HepG2 (cell line): ENCODE data around the gene ZNF181. TPM values are rescaled to one million over a fixed set of nuclear protein-coding genes. Genes with fewer than 3 reads are reported as not detected.

ENCODE experiments used
- ATF4 ChIP-seq, 2 experiments: fragments of 450-650 bp in 1 of 2; sonication (generic) in 1 of 2; formaldehyde crosslinking; IDR thresholded peaks; 2 replicates each; pipeline versions ENCODE4 v1.5.0 to v1.8.0; 2020 to 2022; ENCODE audit warnings: mild to moderate bottlenecking in 1 of 2, missing genetic modification reagents in 1 of 2
- EHMT2 ChIP-seq: fragments of 200-600 bp; sonication (generic); IDR thresholded peaks from 2 replicates; pipeline ENCODE4 v1.7.0; 2017; ENCODE audit warnings: antibody characterized with exemption, low read depth, low read length, borderline replicate concordance
- MNT ChIP-seq: fragments of 450-650 bp; IDR thresholded peaks from 2 replicates; pipeline ENCODE4 v1.6.1; 2016
- NR0B2 ChIP-seq: sonication (generic); formaldehyde crosslinking; IDR thresholded peaks from 2 replicates; pipeline ENCODE4 v1.4.0; 2020; ENCODE audit warnings: mild to moderate bottlenecking, missing genetic modification reagents
- PHF21A ChIP-seq: sonication (generic); formaldehyde crosslinking; IDR thresholded peaks from 2 replicates; pipeline ENCODE4 v1.5.0; 2020; ENCODE audit warnings: mild to moderate bottlenecking, missing genetic modification reagents
- RXRA ChIP-seq: sonication (generic); formaldehyde crosslinking; IDR thresholded peaks from 2 replicates; pipeline ENCODE4 v1.5.1; 2020; ENCODE audit warnings: missing genetic modification reagents
- SRF ChIP-seq: IDR thresholded peaks from 2 replicates; pipeline ENCODE4 v1.6.1; 2011; ENCODE audit warnings: mild to moderate bottlenecking, low read depth, low read length, moderate library complexity
- SRSF1 ChIP-seq: fragments of 200-400 bp; formaldehyde crosslinking; optimal IDR thresholded peaks from 2 replicates; pipeline ENCODE3; 2017; ENCODE audit warnings: mild to moderate bottlenecking, low read depth, low read length, moderate library complexity
- ZBTB4 ChIP-seq: sonication (generic); formaldehyde crosslinking; IDR thresholded peaks from 2 replicates; pipeline ENCODE4 v1.4.0; 2020; ENCODE audit warnings: missing genetic modification reagents, mild to moderate bottlenecking, borderline replicate concordance
- ZBTB44 ChIP-seq: sonication (generic); formaldehyde crosslinking; IDR thresholded peaks from 2 replicates; pipeline ENCODE4 v1.4.0; 2020; ENCODE audit warnings: missing genetic modification reagents
- ZBTB8A ChIP-seq: sonication (generic); formaldehyde crosslinking; IDR thresholded peaks from 2 replicates; pipeline ENCODE4 v1.4.0; 2020; ENCODE audit warnings: mild to moderate bottlenecking, low read depth, missing genetic modification reagents, borderline replicate concordance
- ZNF382 ChIP-seq: sonication (generic); formaldehyde crosslinking; IDR thresholded peaks from 2 replicates; pipeline ENCODE4 v1.5.0; 2020; ENCODE audit warnings: missing genetic modification reagents, mild to moderate bottlenecking, borderline replicate concordance
- ZNF383 ChIP-seq: sonication (generic); formaldehyde crosslinking; IDR thresholded peaks from 2 replicates; pipeline ENCODE4 v1.4.0; 2020; ENCODE audit warnings: missing genetic modification reagents, mild to moderate bottlenecking, borderline replicate concordance
- ZNF564 ChIP-seq: sonication (generic); formaldehyde crosslinking; IDR thresholded peaks from 2 replicates; pipeline ENCODE4 v1.8.1; 2023; ENCODE audit warnings: mild to moderate bottlenecking, missing genetic modification reagents
- ZNF605 ChIP-seq: sonication (generic); formaldehyde crosslinking; IDR thresholded peaks from 2 replicates; pipeline ENCODE4 v1.8.0; 2022; ENCODE audit warnings: mild to moderate bottlenecking, missing genetic modification reagents
- ZNF639 ChIP-seq: conservative IDR thresholded peaks from 2 replicates; pipeline ENCODE4 v1.6.1; 2018; ENCODE audit warnings: missing genetic modification reagents
- ZNF790 ChIP-seq: sonication (generic); formaldehyde crosslinking; IDR thresholded peaks from 2 replicates; pipeline ENCODE4 v1.8.0; 2022; ENCODE audit warnings: missing genetic modification reagents, mild to moderate bottlenecking, borderline replicate concordance
- polyA plus RNA-seq, 8 experiments: library from polyadenylated mRNA; depleted of rRNA in 3 of 8; stranded (reverse) in 7 of 8; unstranded in 1 of 8; fragments of >200 nt; fragmentation: Illumina TruSeq in 4 of 8; extraction: Trizol in 4 of 8; gene quantifications; 2 replicates each; pipeline versions ENCODE4 v1.2.1 to v1.2.3, GENCODE V29; 2011 to 2016; ENCODE audit warnings: low read depth in 4 of 8, missing spikeins in 1 of 8, mixed read lengths in 1 of 8; ENCODE audit not compliant: insufficient read depth in 1 of 8
- total RNA-seq, 5 experiments: library from RNA; depleted of rRNA; stranded (reverse); fragments of >200 nt; fragmentation: Illumina TruSeq; extraction: Trizol; gene quantifications; 2 replicates each; pipeline ENCODE4 v1.2.3, GENCODE V29; 2016; ENCODE audit warnings: low read depth in 1 of 5

Gene ZNF181
- total and polyA plus RNA-seq, 2 of the 13 experiments (the other 11 are each of a cell fraction or from before 2014, with no cell fraction given): 10.6 to 15.5 TPM

- no peak for TF ChIP-seq ZBTB4 (CRISPR knock-in tag)
- TF ChIP-seq ZNF383: no peak
- TF ChIP-seq EHMT2: no peak
- TF ChIP-seq ATF4 (CRISPR knock-in tag; IDR thresholded peaks at IDR 0.05): no peak
- no peak for TF ChIP-seq ZNF605 (CRISPR knock-in tag)
- TF ChIP-seq ZNF564: no peak
- TF ChIP-seq SRSF1: no peak
- no peak for TF ChIP-seq ZNF790 (CRISPR knock-in tag)
- TF ChIP-seq RXRA (CRISPR knock-in tag): no peak
- no peak for TF ChIP-seq SRF
- TF ChIP-seq MNT: peak; percentile 59; the same call in 1 of the 2 replicates
- peak; percentile 11; the same call in 1 of the 2 replicates for TF ChIP-seq PHF21A (CRISPR knock-in tag)
- TF ChIP-seq ZNF639 (CRISPR knock-in tag): no peak
- no peak for TF ChIP-seq ZBTB8A (CRISPR knock-in tag)
- TF ChIP-seq ZNF382 (CRISPR knock-in tag): no peak
- TF ChIP-seq ZBTB44 (CRISPR knock-in tag): no peak
- TF ChIP-seq NR0B2 (CRISPR knock-in tag): no peak
These were observed 577 bp downstream of the ZNF181 start (continued) for GRCh38 chr19:34734537-34735103.
